Heart right ventricle (tissue), 16 donors: ENCODE data around the gene ROR2. TPM values are rescaled to one million over a fixed set of nuclear protein-coding genes. Genes with fewer than 3 reads are reported as not detected.

Experiments used
- ATAC-seq, 8 donors: fragments of 200-7000 bp; cut with Tn5 transposase; one replicate each; pipeline ENCODE4 v1.9.1; 2020; ENCODE audit warnings: mild to moderate bottlenecking in 8 of 8, moderate library complexity in 8 of 8, moderate number of reproducible peaks in 1 of 8
- DNase-seq, 2 donors: peaks; one replicate each; pipeline ENCODE4 v3.0.0-alpha.2; 2020
- H3K27ac ChIP-seq, 10 donors: fragments of 200-600 bp; sonication (generic) in 2 of 10; one replicate each; pipeline versions ENCODE4 v1.5.0 to v1.8.0; 2020 to 2022; ENCODE audit warnings: mild to moderate bottlenecking in 3 of 10
- H3K27me3 ChIP-seq, 7 donors: fragments of 200-600 bp; one replicate each; pipeline ENCODE4 v1.8.0; 2021 to 2022; ENCODE audit warnings: mild to moderate bottlenecking in 2 of 7
- H3K36me3 ChIP-seq, 9 donors: fragments of 200-600 bp; sonication (generic) in 1 of 9; one replicate each; pipeline versions ENCODE4 v1.5.0 to v1.8.0; 2020 to 2022; ENCODE audit warnings: mild to moderate bottlenecking in 2 of 9
- H3K4me1 ChIP-seq, 9 donors: fragments of 200-600 bp; sonication (generic) in 1 of 9; one replicate each; pipeline versions ENCODE4 v1.5.0 to v1.8.0; 2020 to 2022; ENCODE audit warnings: mild to moderate bottlenecking in 4 of 9
- H3K4me3 ChIP-seq, 10 donors: fragments of 200-600 bp; sonication (generic) in 2 of 10; one replicate each; pipeline versions ENCODE4 v1.5.0 to v1.8.0; 2020 to 2022; ENCODE audit warnings: mild to moderate bottlenecking in 7 of 10, moderate library complexity in 2 of 10
- H3K9me3 ChIP-seq, 11 donors: fragments of 200-600 bp in 10 of 11; sonication (generic) in 2 of 11; one replicate each; pipeline versions ENCODE4 v1.5.0 to v1.8.0; 2013 to 2022; ENCODE audit warnings: mild to moderate bottlenecking in 2 of 11, control low read depth in 1 of 11, moderate library complexity in 1 of 11
- WGBS, 2 donors: extraction: QIAGEN DNeasy Blood & Tissue Kit; methylation state at CpG; one replicate each; pipeline ENCODE4 v1.1.7; 2013; ENCODE audit warnings: inconsistent platforms in 1 of 2; 5-methylcytosine and 5-hydroxymethylcytosine counted together
- intact Hi-C, 10 donors: fragments of 100-400 bp; cut with DNase I; formaldehyde crosslinking; loops; one replicate each; pipeline versions ENCODE4 v1.11.1 to v1.14.2; 2022
- polyA plus RNA-seq, 2 donors: library from polyadenylated mRNA; stranded (reverse); fragments of 200-250 nt; gene quantifications; one replicate each; pipeline ENCODE4 v1.2.3, GENCODE V29; 2013
- total RNA-seq, 10 donors: library from RNA; stranded (reverse); fragmentation: NEBNext Ultra II Directional in 3 of 10; extraction: Animal tissue kit (Norgen Biotek cat#: 25700) in 3 of 10; gene quantifications; one replicate each; pipeline versions ENCODE4 v1.2.1 to v1.2.4, GENCODE V29; 2021 to 2023
- TF ChIP-seq, protein P1 (sequence below), 9 donors: fragments of 200-600 bp; sonication (generic) in 2 of 9; IDR thresholded peaks; one replicate each; pipeline versions ENCODE4 v1.5.0 to v1.8.0; 2021 to 2022; ENCODE audit warnings: antibody characterized with exemption in 9 of 9, mild to moderate bottlenecking in 5 of 9, moderate library complexity in 1 of 9
- donor health status: Arrhythmogenic right ventricular cardiomyopathy.
- donor health status: ischemic (EF 13 %, LVEDD 7.1; RV severe dilation, severe dysfunction).
- donor health status: healthy with polysubstance abuse.
- donor health status: DM: no; HTN: yes; CAD: no.
- donor health status: DM: no; HTN: no; CAD: no.
- donor health status: ischemic (EF 25% LVEDD 6.9; RV normal size, moderate dysfunction).
- donor health status: ischemic (EF 25% LVEDD 5.7; RV mildly dilated, moderate dysfunction).
- donor health status: healthy.
- donor health status: DM: yes; HTN: yes; CAD: no.
- donor health status: Ischemic cardiomyopathy.
- donor health status: ischemic (EF 35%, LVEDD 5.7; RV mildly dilated, moderate dysfunction).
- donor health status: nonischemic (EF 11% LVEDD 7.7; RV severe dilation, severe dysfunction).
- donor health status: DM: yes; HTN: yes; CAD: no.
- donor health status: PGD.
- donor health status: ischemic (EF 29% LVEDD 5.4; RV normal size, mild dysfunction).
- donor health status: nonischemic (EF 23%, LVEDD 6.1; RV moderate dilation, normal function).

The ROR2 gene
- total and polyA plus RNA-seq, 12 donors = 0.11 to 1.4 (median 0.47) TPM

DNA sequence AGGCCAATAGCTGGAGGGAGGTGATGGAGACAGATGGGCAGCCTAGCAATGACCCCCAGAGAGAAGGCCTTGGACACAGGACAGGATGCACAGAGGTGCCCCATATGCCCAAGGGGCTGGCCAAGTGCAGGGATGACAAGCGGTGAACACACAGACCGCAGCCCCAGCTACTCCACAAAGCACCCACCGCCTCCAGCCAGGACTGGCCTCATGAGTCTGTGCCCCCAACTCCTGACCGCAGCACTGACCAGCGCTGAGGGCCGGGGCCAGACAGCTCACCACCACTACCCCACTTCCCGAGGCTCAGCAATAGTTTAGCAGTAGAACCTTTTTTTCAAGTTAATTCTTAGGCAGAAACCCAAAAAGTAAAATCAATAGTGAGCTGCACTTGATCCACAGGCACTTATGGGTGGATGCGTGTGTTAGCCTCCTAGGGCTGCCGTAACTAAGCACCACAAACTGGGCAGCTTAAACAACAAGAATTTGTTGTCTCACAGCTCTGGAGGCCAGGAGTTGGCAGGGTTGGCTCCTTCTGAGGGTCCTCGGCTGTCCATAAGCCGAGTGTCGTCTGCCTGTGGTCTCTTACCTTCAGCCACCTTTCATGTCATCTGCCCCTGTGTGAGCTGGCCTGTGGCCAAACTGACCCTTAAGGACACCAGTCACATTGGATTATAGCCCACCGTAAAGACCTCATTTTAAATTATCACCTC, 14.1 kb downstream of the ROR2 start:
- H3K9me3 ChIP-seq = peaks cover 0 to 20% (median 9%) of the 10 kb centered on the region in 11 donors
- TF ChIP-seq, protein P1, sequence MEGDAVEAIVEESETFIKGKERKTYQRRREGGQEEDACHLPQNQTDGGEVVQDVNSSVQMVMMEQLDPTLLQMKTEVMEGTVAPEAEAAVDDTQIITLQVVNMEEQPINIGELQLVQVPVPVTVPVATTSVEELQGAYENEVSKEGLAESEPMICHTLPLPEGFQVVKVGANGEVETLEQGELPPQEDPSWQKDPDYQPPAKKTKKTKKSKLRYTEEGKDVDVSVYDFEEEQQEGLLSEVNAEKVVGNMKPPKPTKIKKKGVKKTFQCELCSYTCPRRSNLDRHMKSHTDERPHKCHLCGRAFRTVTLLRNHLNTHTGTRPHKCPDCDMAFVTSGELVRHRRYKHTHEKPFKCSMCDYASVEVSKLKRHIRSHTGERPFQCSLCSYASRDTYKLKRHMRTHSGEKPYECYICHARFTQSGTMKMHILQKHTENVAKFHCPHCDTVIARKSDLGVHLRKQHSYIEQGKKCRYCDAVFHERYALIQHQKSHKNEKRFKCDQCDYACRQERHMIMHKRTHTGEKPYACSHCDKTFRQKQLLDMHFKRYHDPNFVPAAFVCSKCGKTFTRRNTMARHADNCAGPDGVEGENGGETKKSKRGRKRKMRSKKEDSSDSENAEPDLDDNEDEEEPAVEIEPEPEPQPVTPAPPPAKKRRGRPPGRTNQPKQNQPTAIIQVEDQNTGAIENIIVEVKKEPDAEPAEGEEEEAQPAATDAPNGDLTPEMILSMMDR (IDR thresholded peaks at IDR 0.05) = no peak
- ATAC-seq (no peak), DNase-seq (no peak)
- no peak overlapping the region for H3K4me3 ChIP-seq
- H3K4me1 ChIP-seq = no peaks in the 10 kb centered on the region
- peaks cover 0 to 4% (median 0%) of the 10 kb centered on the region in 7 donors for H3K27me3 ChIP-seq
- H3K27ac ChIP-seq = no peak overlapping the region
- intact Hi-C loops = no loop called here
- no peaks in the 10 kb centered on the region for H3K36me3 ChIP-seq
- 92 to 95% methylated on average over 13 of the region's 13 CpGs for WGBS, 2 donors

- Histone ChIP-seq H3K36me3 (no peaks in the 10 kb centered on the region), H3K27ac (no peak overlapping the region), H3K27me3 (peaks cover 0 to 4% (median 0%) of the 10 kb centered on the region in 7 donors), H3K4me3 (no peak overlapping the region), H3K9me3 (peaks cover 0 to 28% (median 17%) of the 10 kb centered on the region in 11 donors), H3K4me1 (no peaks in the 10 kb centered on the region)
- TF ChIP-seq, protein P1 (IDR thresholded peaks at IDR 0.05) = no peak
- intact Hi-C loops = no loop called here
- 72 to 74% methylated on average over 13 of the region's 13 CpGs for WGBS, 2 donors
- ATAC-seq = no peak
- no peak for DNase-seq
Measured at GRCh38 chr9:91935066-91935749, 14.8 kb downstream of the ROR2 start.

DNA sequence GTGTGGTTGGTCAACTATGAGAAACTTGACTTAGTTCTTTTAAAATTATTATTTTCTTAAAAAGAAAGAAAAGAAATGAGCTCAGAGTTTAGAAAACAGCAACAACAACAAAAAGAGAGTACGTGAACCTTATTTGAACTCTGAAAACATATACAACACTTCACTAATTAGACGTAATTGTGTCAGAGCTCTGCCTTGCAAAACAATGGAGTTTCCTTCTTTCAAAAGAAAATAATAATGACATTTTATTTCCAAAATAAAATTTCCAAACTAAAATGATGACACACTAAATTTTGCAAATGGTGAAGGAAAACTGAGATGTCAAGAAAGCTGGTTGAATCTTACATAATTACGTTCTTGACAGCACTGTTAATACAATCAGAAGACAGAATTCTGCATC, 15.4 kb downstream of the ROR2 start:
- H3K9me3 ChIP-seq = peaks cover 0 to 33% (median 22%) of the 10 kb centered on the region in 11 donors
- no peaks in the 10 kb centered on the region for H3K4me1 ChIP-seq
- H3K4me3 ChIP-seq = no peak overlapping the region
- peaks cover 0 to 4% (median 0%) of the 10 kb centered on the region in 7 donors for H3K27me3 ChIP-seq
- no peak for DNase-seq
- no peak for ATAC-seq
- intact Hi-C loops = no loop called here
- no peaks in the 10 kb centered on the region for H3K36me3 ChIP-seq
- H3K27ac ChIP-seq = no peak overlapping the region
- 55 to 70% methylated on average over 3 of the region's 3 CpGs for WGBS, 2 donors
- TF ChIP-seq, protein P1 (IDR thresholded peaks at IDR 0.05) = no peak

GRCh38 chr9:91933556-91934352, 16.3 kb downstream of the ROR2 start:
- TF ChIP-seq, protein P1 (IDR thresholded peaks at IDR 0.05) = no peak
- peaks cover 0 to 42% (median 31%) of the 10 kb centered on the region in 11 donors for H3K9me3 ChIP-seq
- 61 to 72% methylated on average over 8 of the region's 8 CpGs for WGBS, 2 donors
- H3K27me3 ChIP-seq = peaks cover 0 to 4% (median 0%) of the 10 kb centered on the region in 7 donors
- DNase-seq (no peak), ATAC-seq (no peak)
- intact Hi-C loops = no loop called here
- H3K36me3 ChIP-seq = no peaks in the 10 kb centered on the region
- no peak overlapping the region for H3K27ac ChIP-seq
- H3K4me1 ChIP-seq = no peaks in the 10 kb centered on the region
- no peak overlapping the region for H3K4me3 ChIP-seq
